ENCODE data around the gene CTSE.
"Not testable (repeated sequence)": the region's sequence is repeated elsewhere in the genome, so short reads cannot be mapped to it uniquely, and the experiment has no call there.

Gene CTSE

GRCh38 chr1:206023695-206024094 is at the start of gene CTSE:
Gene CTSE (minus strand): TSS chr1:206023895. CDS start chr1:206023791, 104 bp downstream.
- no peak for DNase-seq

- DNase-seq: no peak
These were observed 47.1 kb upstream of the CTSE start for GRCh38 chr1:206070627-206071304.

GRCh38 chr1:206068314-206068713 is 44.6 kb upstream of the CTSE start:
- no peak for DNase-seq

- no peak for DNase-seq
These were observed 44.0 kb upstream of the CTSE start for GRCh38 chr1:206067486-206068227.

GRCh38 chr1:206066479-206067171 is 42.9 kb upstream of the CTSE start:
- DNase-seq: no peak

- DNase-seq: no peak
These were observed 42.0 kb upstream of the CTSE start for GRCh38 chr1:206065547-206066145.

GRCh38 chr1:206064501-206064900 is 40.8 kb upstream of the CTSE start:
- DNase-seq: not testable (repeated sequence)

- DNase-seq: not testable (repeated sequence)
These were observed 40.3 kb upstream of the CTSE start for GRCh38 chr1:206064001-206064400.

GRCh38 chr1:206062464-206062863 is 38.8 kb upstream of the CTSE start:
- no peak for DNase-seq

- DNase-seq: no peak
These were observed 37.1 kb upstream of the CTSE start for GRCh38 chr1:206060844-206061243.

GRCh38 chr1:206059355-206059915 is 35.7 kb upstream of the CTSE start:
- no peak for DNase-seq

- no peak for DNase-seq
These were observed 35.2 kb upstream of the CTSE start for GRCh38 chr1:206058927-206059292.

GRCh38 chr1:206058289-206058926 is 34.7 kb upstream of the CTSE start:
- DNase-seq: not testable (repeated sequence)

GRCh38 chr1:206055639-206056323 is 32.1 kb upstream of the CTSE start:
- DNase-seq: not testable (repeated sequence)

GRCh38 chr1:206055069-206055625 is 31.5 kb upstream of the CTSE start:
- DNase-seq: not testable (repeated sequence)

- not testable (repeated sequence) for DNase-seq
These were observed 29.9 kb upstream of the CTSE start for GRCh38 chr1:206053616-206054015.

- not testable (repeated sequence) for DNase-seq
These were observed 29.4 kb upstream of the CTSE start, which contains the start of gene RHEX for GRCh38 chr1:206052919-206053610. Gene RHEX (plus strand): TSS chr1:206053173. CDS start chr1:206097829, 44,656 bp downstream.

- DNase-seq: not testable (repeated sequence)
These were observed 28.7 kb upstream of the CTSE start for GRCh38 chr1:206052231-206052865.

- DNase-seq: peak; percentile 34 to 48
These were observed 27.1 kb upstream of the CTSE start for GRCh38 chr1:206050655-206051235.

All from activated CD4-positive, alpha-beta T cell treated with anti-CD3 and anti-CD28 coated beads, Interleukin-2, amount 50 U/mL, for 4 hours (primary cell).